HG03064 (cell line): ENCODE measurements around the gene NDUFA13.

ENCODE experiments used
- ATAC-seq: cut with Tn5 transposase; IDR thresholded peaks from one replicate; pipeline ENCODE4 v1.9.1; 2021; ENCODE audit warnings: low read depth; ENCODE audit not compliant: unreplicated experiment

Gene NDUFA13

GRCh38 chr19:19566306-19566705 lies 50.3 kb downstream of the NDUFA13 start:
- no peak for ATAC-seq

GRCh38 chr19:19567391-19567790 lies 51.4 kb downstream of the NDUFA13 start:
- no peak for ATAC-seq

GRCh38 chr19:19568802-19569756 lies 53.1 kb downstream of the NDUFA13 start:
- no peak for ATAC-seq

GRCh38 chr19:19570571-19570970 lies 54.5 kb downstream of the NDUFA13 start:
- ATAC-seq: no peak

- ATAC-seq: no peak
Observed at GRCh38 chr19:19571071-19571786, 55.2 kb downstream of the NDUFA13 start.

- no peak for ATAC-seq
Observed at GRCh38 chr19:19575411-19575810, 59.4 kb downstream of the NDUFA13 start.
